LoVo (cell line): ENCODE results near the gene CUBN.

Source experiments
- DNase-seq: peaks from one replicate; pipeline ENCODE4 v3.0.0-alpha.2; 2016; ENCODE audit warnings: low spot score

CUBN gene

GRCh38 chr10:17129741-17130140 lies at the start of gene CUBN:
Gene CUBN, minus strand, starts transcription at chr10:17129811. Its CDS starts 46 bp downstream, at chr10:17129765.
- no peak for DNase-seq

DNA sequence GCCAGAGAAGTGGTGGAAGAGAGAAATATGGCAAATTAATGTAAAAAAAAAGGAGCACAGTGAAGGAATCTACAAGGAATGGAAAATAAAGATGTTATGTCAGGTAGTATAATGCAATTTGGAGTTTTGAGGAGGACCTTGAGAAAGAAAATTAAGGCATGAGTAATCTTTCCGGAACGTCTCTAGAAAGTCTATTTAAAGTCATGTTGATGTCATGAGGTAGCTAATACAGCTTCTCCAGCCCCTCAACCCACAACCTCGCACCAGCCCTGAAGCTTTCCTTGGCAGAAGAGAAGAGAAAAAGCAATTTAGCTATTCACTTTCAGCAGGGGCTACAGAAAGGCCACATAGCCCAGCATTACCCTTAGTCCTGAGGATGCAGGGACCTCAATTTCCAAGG lies 49.4 kb upstream of the CUBN start:
- no peak for DNase-seq

- DNase-seq = no peak
These were observed 48.4 kb upstream of the CUBN start for GRCh38 chr10:17178006-17178405.

DNA sequence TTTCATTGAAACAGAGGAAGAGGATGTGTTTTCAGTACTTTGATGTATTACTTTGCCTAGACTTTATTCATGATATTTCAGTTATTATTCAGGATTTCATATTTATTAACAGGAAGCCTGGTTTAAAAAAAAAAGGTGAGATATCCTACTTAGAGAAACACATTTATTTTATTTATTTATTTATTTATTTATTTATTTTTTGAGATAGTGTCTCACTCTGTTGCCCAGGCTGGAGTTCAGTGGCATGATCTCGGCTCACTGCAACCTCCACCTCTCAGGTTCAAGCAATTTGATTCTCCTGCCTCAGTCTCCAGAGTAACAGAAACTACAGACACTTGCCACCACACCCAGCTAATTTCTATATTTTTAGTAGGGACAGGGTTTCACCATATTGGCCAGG lies 47.4 kb upstream of the CUBN start:
- no peak for DNase-seq

- DNase-seq = no peak
These were observed 46.5 kb upstream of the CUBN start for GRCh38 chr10:17176091-17176490.

DNA sequence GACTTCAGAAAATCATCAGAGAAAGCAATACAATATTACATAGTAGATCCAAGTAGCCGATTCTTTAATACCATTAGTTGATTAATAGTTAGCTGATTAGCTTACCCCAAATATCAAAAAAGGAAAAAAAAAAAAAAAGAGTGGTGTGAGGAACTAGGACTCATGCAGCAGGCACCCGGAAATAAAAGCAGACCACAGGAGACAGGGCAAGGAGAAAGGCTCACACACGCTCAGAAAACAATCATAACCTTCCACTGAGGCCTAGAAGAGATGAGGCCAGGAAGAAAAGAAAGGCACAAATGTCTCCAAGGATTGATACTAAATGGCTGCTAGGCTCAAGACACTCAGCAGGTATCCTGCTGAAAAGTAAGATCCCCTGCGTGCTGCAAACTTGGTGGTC lies 45.9 kb upstream of the CUBN start:
- no peak for DNase-seq

DNA sequence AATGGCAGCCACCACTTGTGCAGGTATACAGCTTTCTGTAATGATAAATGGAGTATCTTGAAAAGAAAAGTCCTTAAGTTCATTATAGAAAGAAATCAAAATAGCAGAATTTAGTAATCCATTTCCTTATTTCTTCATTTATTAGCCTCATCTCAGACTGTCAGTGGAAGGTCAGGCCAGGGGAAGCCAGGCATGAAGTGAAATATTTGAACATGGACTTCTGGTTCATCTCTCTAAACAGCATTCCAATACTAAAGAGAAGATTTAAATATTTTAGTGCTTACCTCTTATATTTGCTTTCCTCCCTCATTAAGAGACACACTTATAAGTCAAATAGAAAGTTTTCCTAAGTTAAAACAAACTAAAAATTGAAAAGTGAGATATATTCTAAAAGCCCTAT lies 45.0 kb upstream of the CUBN start:
- DNase-seq = no peak

DNA sequence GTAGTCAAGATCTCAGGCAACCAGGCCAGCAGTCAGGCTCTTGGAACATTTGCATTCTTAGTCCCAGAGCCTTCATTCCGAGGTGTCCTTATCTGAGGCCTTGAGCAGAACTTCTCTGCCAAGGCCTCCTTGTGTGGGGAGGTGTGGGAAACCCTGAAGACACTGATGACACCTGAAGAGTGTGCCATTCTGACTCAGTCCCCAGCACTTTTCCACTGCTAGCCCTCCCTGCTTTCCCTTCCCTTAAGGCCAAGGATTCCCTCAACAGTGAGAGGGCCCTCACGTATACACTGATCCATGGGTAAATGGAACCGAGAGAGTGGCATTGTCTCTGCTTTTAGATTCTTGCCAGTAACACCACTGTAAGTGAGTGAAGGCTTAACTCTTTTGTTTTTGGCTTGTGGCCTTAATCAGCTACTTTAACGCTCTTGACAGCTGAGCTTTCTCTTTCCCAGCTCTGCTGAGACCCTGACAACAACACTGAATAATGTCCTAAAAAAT lies 41.6 kb upstream of the CUBN start:
- DNase-seq = no peak

GRCh38 chr10:17169803-17170202 lies 40.2 kb upstream of the CUBN start:
- DNase-seq = no peak

DNA sequence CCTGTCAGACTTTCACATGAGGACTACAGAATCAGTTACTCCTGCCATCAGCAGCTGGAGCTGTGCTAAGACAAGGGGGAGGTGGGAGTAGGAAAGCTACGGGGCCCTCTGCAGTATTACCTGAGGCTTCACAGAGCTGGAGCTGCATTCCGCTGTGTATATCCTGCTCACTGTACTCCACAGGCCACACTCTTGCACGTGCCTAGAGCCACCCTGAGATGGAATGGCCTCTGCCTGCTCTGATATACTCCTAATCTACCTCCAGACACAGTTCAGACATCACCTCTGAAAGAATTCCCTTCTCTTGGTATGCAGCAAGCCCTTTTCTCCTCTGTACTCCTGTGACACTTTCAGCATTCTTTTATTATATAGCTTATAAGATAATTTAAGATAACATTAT lies 37.1 kb upstream of the CUBN start:
- no peak for DNase-seq

DNA sequence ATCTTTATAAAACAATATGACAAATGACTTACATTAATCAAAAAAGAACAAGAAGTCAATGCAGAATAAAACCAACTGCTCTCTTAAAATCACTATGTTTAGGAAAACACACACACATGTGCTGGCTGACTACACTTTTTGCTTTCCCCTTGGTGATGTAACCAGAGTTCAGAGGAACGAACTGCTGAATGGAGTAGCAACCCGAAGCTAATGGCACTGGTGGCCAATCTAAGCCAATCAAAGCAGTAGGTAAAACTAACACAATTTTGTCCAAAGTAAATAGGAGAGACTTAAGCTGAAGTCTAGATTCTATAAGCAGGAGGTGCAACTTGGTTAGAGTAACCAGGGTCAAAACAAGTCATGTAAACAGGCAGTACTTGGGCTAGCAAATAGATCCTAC lies 33.2 kb upstream of the CUBN start:
- DNase-seq = no peak

DNA sequence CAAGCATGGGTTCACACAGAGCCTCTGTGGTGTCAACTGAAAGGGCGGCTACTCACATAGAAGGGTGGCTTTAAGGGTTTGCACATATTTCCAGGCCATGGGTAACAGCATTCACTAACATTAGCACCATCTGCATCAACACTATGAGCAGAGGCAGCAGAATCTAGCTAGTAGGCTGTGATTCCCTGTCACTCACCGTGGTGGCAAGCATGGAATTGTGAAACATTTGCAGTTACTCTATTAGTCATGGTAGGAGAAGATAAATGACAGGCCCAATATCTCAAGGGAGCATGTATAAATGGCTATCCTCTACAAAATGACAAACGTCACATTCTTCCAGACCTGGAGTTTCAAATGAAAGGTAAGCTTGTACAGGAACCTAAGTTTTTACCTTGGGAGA lies 32.2 kb upstream of the CUBN start:
- no peak for DNase-seq

DNA sequence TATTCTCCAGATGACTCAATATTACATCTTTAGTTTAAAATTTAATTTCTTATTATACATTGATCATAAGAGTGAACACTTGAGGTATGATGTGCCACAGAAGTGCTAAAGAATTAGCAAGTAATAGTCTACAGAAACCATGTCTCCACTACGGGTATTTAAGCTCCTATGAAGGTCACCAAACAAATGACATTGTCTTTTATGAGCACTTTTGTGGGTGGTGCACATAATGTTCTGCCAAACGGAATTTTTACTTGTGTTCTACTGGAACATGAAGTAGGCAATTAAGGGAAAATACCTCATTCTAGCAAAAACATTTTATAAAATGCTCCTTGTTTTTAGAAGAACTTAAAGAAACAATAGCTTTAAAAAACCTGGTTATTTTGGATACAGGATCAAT lies 27.4 kb upstream of the CUBN start:
- DNase-seq = no peak

DNA sequence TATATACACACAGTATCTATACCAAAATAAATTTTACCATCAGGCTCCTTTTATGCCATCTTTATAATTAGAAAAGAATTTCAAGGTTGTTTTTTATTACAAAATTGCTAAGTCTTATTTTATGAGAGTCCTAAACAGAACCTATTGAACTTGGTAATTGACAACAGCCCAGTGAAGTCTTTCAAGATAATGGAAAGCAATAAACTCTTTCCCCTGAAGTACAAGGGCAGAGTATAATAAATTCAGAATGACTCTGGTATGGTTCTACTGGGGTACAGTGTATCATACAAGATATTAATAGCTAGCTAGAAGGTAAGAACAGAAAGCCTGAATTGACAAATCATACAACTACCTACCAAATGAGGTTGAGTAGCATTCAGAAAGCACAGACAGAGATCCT lies 26.2 kb upstream of the CUBN start:
- no peak for DNase-seq

- DNase-seq = no peak
These were observed 24.5 kb upstream of the CUBN start for GRCh38 chr10:17154116-17154515.

DNA sequence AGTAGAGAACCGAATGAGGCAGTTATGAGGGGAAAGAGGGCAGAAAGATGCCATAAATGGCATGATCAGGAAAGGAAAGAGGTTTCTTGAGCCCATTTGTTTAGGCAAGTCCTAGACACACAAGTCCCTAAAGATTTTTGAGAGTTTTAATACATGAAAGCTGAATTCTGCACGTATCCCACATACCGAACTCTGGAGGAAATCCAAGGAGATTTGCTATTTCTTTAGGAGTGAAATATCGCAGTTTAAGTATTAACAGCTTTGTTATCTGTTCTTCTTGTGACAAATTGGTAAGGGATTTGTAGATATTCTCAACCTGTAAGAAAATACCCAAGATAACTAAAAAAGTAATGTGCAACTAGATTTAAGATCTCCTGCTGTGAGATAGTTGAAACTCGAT lies 23.7 kb upstream of the CUBN start:
- DNase-seq = no peak

GRCh38 chr10:17151716-17152115 lies 22.1 kb upstream of the CUBN start:
- no peak for DNase-seq

GRCh38 chr10:17147884-17148489 lies 18.4 kb upstream of the CUBN start:
- no peak for DNase-seq

- no peak for DNase-seq
These were observed 17.3 kb upstream of the CUBN start for GRCh38 chr10:17146892-17147291.

DNA sequence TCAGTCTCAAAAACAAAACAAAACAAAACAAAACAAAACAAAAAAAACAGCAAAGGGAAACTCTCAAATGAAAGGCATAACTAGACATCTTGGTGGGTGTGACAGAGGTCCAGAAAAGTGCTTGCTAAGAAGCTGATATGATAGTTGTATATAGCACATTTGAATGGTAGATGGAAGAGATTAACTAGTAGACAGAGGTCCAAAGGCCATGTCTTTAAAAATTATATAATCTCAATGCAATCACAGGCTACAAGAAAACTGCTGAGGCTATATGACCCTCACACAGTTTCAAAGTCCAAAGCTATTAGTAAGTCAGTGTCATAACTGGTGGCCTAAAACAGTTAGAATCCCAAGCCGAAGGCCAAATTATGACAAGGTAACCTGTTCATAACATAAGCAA lies 15.6 kb upstream of the CUBN start:
- no peak for DNase-seq

DNA sequence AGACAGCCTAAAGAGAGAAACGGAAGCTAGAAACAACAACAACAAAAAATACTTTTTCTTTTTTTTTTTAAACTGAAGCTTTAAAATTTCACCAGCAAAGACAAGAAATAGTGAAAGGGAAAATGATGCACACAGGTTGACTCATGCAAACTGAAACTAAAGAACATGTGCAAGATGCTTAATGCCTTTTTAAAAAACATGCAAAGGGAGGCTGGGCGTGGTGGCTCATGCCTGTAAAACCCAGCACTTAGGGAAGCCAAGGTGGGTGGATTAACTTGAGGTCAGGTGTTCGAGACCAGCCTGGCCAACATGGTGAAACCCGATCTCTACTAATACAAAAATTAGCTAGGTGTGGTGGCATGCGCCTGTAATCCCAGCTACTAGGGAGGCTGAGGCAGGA lies 15.1 kb upstream of the CUBN start:
- no peak for DNase-seq

DNA sequence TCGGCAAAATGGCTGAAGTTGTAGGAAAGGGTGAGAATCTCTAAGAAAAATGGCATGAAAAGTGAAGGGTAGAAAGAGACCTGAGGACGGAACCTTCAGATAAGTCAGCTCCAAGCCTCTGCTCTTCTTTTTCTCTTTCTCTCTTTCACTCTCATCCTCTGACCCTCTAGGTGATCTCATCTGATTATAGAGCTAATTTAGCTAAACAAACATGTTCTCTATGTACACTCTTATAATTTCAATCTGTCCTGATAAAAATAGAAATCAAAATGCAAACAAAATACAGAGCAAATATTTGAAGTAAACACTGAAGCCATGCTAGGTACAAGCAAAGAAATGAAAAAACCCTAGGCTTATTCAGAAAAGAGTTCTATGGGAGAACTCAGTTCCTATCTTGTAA lies 14.4 kb upstream of the CUBN start:
- DNase-seq = no peak

DNA sequence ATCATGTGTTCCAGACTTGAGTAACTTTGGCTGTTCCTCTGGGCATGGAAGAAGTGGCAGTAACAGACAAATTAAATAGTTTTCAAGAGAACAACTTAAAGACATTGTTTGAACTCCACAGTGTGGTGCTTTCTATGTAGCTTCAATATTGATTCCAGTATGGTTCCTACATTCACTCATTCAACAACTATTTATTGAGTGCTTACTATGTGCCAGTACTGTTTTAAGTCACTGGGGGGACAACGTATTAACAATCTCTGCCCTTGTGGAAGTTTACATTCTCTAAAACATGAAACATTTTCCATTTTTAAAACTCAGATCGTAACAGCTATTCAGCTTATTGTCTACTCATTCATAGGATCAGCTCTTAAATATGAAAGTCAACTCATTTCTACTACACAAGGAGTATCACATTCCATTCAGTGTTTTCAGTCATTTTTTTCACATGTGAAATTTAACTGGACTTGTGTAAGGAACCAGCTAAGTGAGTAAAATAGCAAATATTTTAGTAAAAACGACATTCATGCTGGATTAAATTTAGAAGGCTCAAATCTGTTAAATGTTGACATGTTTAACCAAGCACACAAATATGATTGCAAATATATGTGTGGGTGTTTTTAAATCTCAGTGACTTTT lies 13.6 kb upstream of the CUBN start:
- no peak for DNase-seq
